RWPE2 (cell line): ENCODE measurements around the gene PERCC1.
"Not testable (repeated sequence)": the region's sequence is repeated elsewhere in the genome, so short reads cannot be mapped to it uniquely, and the experiment has no call there.

Experiments
- ATAC-seq: fragments of 200-7000 bp; cut with Tn5 transposase; 3 replicates; pipeline ENCODE4 v1.9.1; 2021; ENCODE audit warnings: low read depth
- DNase-seq: peaks from one replicate; pipeline ENCODE4 v3.0.0-alpha.2; 2020; ENCODE audit warnings: low spot score
- H3K27ac ChIP-seq: fragments of 450-650 bp; 2 replicates; pipeline ENCODE4 v1.5.1; 2017; ENCODE audit warnings: mild to moderate bottlenecking; ENCODE audit not compliant: poor library complexity, severe bottlenecking
- H3K27me3 ChIP-seq: fragments of 250-450 bp; sonication (Bioruptor Pico); 2 replicates; pipeline ENCODE4 v1.5.1; 2021; ENCODE audit warnings: mild to moderate bottlenecking, moderate library complexity; ENCODE audit not compliant: insufficient read depth, poor library complexity, severe bottlenecking
- H3K36me3 ChIP-seq: fragments of 250-450 bp; sonication (Bioruptor Pico); 2 replicates; pipeline ENCODE4 v1.5.1; 2020; ENCODE audit warnings: low read depth, mild to moderate bottlenecking, moderate library complexity
- H3K4me1 ChIP-seq: fragments of 250-450 bp; sonication (Bioruptor Pico); 2 replicates; pipeline ENCODE4 v1.5.1; 2021; ENCODE audit warnings: mild to moderate bottlenecking, moderate library complexity; ENCODE audit not compliant: insufficient read depth, poor library complexity, severe bottlenecking
- H3K4me3 ChIP-seq: fragments of 250-450 bp; sonication (Bioruptor Pico); 2 replicates; pipeline ENCODE4 v1.5.1; 2021; ENCODE audit warnings: mild to moderate bottlenecking, moderate library complexity; ENCODE audit not compliant: severe bottlenecking
- H3K9me3 ChIP-seq: fragments of 250-450 bp; sonication (Bioruptor Pico); 2 replicates; pipeline ENCODE4 v1.5.1; 2021; ENCODE audit warnings: mild to moderate bottlenecking, moderate library complexity; ENCODE audit not compliant: severe bottlenecking
- CTCF ChIP-seq: fragments of 450-650 bp; IDR thresholded peaks from one replicate; pipeline ENCODE4 v1.5.1; 2017; ENCODE audit warnings: mild to moderate bottlenecking, moderate library complexity; ENCODE audit not compliant: poor library complexity, severe bottlenecking

PERCC1 gene

GRCh38 chr16:1439058-1439698, 8.3 kb downstream of the PERCC1 start:
- Histone ChIP-seq H3K4me1 (no peaks in the 10 kb centered on the region), H3K4me3 (no peak overlapping the region), H3K27me3 (no peaks in the 10 kb centered on the region), H3K9me3 (no peaks in the 10 kb centered on the region), H3K27ac (no peak overlapping the region), H3K36me3 (no peaks in the 10 kb centered on the region)
- TF ChIP-seq CTCF: no peak
- DNase-seq (no peak), ATAC-seq (no peak)

GRCh38 chr16:1439699-1440074, 8.8 kb downstream of the PERCC1 start:
- not testable (repeated sequence) for H3K4me1 ChIP-seq, H3K9me3 ChIP-seq, H3K4me3 ChIP-seq, H3K36me3 ChIP-seq, H3K27me3 ChIP-seq, DNase-seq, ATAC-seq, H3K27ac ChIP-seq

DNA sequence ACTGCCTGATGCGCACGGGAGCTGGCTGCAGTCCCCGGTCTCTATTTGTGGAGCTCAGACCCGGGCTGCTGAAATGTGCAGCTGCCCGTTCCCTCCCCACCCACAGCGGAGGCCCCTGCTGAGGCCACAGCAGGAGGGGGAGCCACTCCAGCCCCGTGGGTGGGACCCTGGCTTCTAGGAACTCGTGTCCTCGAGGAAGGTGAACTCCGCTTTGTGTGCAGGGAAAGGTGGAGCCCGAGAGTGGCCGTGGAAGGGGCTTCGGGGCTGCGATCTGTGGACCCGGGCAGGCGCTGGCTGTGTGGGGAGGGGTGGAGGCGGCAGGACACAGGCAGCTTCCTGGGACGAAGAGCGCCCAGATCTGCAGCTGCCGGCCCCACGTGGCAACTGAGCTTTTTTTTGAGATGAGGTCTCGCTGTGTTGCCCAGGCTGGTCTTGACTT, 10.5 kb downstream of the PERCC1 start:
- TF ChIP-seq CTCF: no peak
- Histone ChIP-seq H3K36me3 (no peaks in the 10 kb centered on the region), H3K4me1 (no peaks in the 10 kb centered on the region), H3K27me3 (no peaks in the 10 kb centered on the region), H3K27ac (no peak overlapping the region), H3K9me3 (no peaks in the 10 kb centered on the region), H3K4me3 (no peak overlapping the region)
- ATAC-seq (no peak), DNase-seq (no peak)

GRCh38 chr16:1442697-1443096, 11.8 kb downstream of the PERCC1 start:
- no peak overlapping the region for H3K27ac ChIP-seq
- H3K4me3 ChIP-seq: no peak overlapping the region
- TF ChIP-seq CTCF: no peak
- no peak for DNase-seq
- H3K36me3 ChIP-seq: no peaks in the 10 kb centered on the region
- no peaks in the 10 kb centered on the region for H3K9me3 ChIP-seq
- no peaks in the 10 kb centered on the region for H3K27me3 ChIP-seq
- ATAC-seq: no peak
- H3K4me1 ChIP-seq: no peaks in the 10 kb centered on the region

GRCh38 chr16:1443403-1443973, 12.6 kb downstream of the PERCC1 start:
- no peaks in the 10 kb centered on the region for H3K27me3 ChIP-seq
- DNase-seq (no peak), ATAC-seq (0 out of 3 replicates have a peak, but pooled peaks have one; percentile 4)
- no peak overlapping the region for H3K4me3 ChIP-seq
- no peaks in the 10 kb centered on the region for H3K4me1 ChIP-seq
- no peaks in the 10 kb centered on the region for H3K9me3 ChIP-seq
- H3K36me3 ChIP-seq: no peaks in the 10 kb centered on the region
- TF ChIP-seq CTCF: no peak
- no peak overlapping the region for H3K27ac ChIP-seq
